ENCODE data around the gene GRHL1.

DNA sequence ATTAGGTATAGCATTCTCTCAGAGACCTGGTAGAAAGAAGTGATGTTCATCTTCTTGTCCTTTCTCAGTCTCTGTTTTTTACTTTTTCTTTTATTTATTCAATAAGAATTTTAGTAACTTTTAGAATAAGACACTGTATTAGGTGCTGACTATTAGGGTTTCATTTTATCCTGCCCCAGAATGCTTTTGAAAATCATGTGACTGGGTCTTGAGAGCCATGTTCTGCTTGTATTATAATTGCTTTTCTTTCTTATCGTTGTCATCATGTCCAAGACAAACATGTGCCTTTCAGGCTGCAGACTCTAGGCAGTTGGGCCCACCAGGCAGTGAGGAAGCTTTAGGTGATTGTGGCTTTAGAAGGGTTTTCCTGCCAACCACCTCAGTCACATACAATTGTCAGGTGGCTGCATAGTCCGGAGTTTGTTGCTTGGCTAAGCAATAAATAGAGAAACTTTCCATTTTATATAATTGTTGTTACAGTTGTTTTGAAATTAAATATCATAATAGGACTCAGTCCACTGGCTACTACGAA lies 15.1 kb downstream of the GRHL1 start:
- no peak for TF ChIP-seq CTCF (conservative IDR thresholded peaks at IDR 0.05; ENCODE audit: low read depth in 2 of 2)
- no peak for TF ChIP-seq REST (IDR thresholded peaks at IDR 0.05; ENCODE audit: unreplicated experiment)
- no peak for TF ChIP-seq POLR2AphosphoS5 (IDR thresholded peaks at IDR 0.05; ENCODE audit: low read depth)
